Measurements from ENCODE around the gene FAM89A. TPM values are rescaled to one million over a fixed set of nuclear protein-coding genes. Genes with fewer than 3 reads are reported as not detected.
"Not testable (repeated sequence)": the region's sequence is repeated elsewhere in the genome, so short reads cannot be mapped to it uniquely, and the experiment has no call there.

The FAM89A gene
- total RNA-seq, 3 donors from 2014 or later, result 30.7 to 97.1 (median 39.0) TPM

GRCh38 chr1:231027136-231027925 is 12.7 kb downstream of the FAM89A start:
- TF ChIP-seq POLR2AphosphoS5 (IDR thresholded peaks at IDR 0.05) (no peak), CTCF (IDR thresholded peaks at IDR 0.05) (no peak), POLR2A (IDR thresholded peaks at IDR 0.05) (no peak)
- Histone ChIP-seq H3K27me3 (no peaks in the 10 kb centered on the region), H3K4me1 (no peaks in the 10 kb centered on the region), H3K36me3 (no peaks in the 10 kb centered on the region), H3K9me3 (no peaks in the 10 kb centered on the region), H3K4me3 (no peak overlapping the region), H3K27ac (no peak overlapping the region)
- intact Hi-C loops (cut with DNase I; ENCODE audit: low total_unique reads), result no loop called here
- no peak for DNase-seq (ENCODE audit: low spot score in 2 of 2)

- Histone ChIP-seq H3K27me3 (no peaks in the 10 kb centered on the region), H3K4me3 (no peak overlapping the region), H3K27ac (no peak overlapping the region), H3K4me1 (no peaks in the 10 kb centered on the region), H3K9me3 (no peaks in the 10 kb centered on the region), H3K36me3 (no peaks in the 10 kb centered on the region)
- intact Hi-C loops (cut with DNase I; ENCODE audit: low total_unique reads), result no loop called here
- TF ChIP-seq POLR2A (IDR thresholded peaks at IDR 0.05) (no peak), CTCF (IDR thresholded peaks at IDR 0.05) (no peak), POLR2AphosphoS5 (IDR thresholded peaks at IDR 0.05) (no peak)
- DNase-seq (ENCODE audit: low spot score in 2 of 2), result no peak
Measured at GRCh38 chr1:231026576-231026975, 13.5 kb downstream of the FAM89A start.

GRCh38 chr1:231023150-231023549 is 16.9 kb downstream of the FAM89A start:
- intact Hi-C loops (cut with DNase I; ENCODE audit: low total_unique reads), result no loop called here
- TF ChIP-seq POLR2AphosphoS5 (IDR thresholded peaks at IDR 0.05) (no peak), CTCF (IDR thresholded peaks at IDR 0.05) (no peak), POLR2A (IDR thresholded peaks at IDR 0.05) (no peak)
- DNase-seq (ENCODE audit: low spot score in 2 of 2), result no peak
- Histone ChIP-seq H3K4me1 (no peaks in the 10 kb centered on the region), H3K27ac (no peak overlapping the region), H3K9me3 (no peaks in the 10 kb centered on the region), H3K36me3 (no peaks in the 10 kb centered on the region), H3K27me3 (no peaks in the 10 kb centered on the region), H3K4me3 (no peak overlapping the region)

- H3K9me3 ChIP-seq; DNase-seq (ENCODE audit: low spot score in 2 of 2); H3K27ac ChIP-seq; H3K4me1 ChIP-seq; intact Hi-C loops (cut with DNase I; ENCODE audit: low total_unique reads); H3K27me3 ChIP-seq; H3K4me3 ChIP-seq; H3K36me3 ChIP-seq: not testable (repeated sequence)
Measured at GRCh38 chr1:231022543-231022942, 17.5 kb downstream of the FAM89A start.

GRCh38 chr1:231021540-231022031 is 18.5 kb downstream of the FAM89A start:
- H3K27ac ChIP-seq, result no peak overlapping the region

More at GRCh38 chr1:231021540-231022031, 18.5 kb downstream of the FAM89A start:
- TF ChIP-seq POLR2A (IDR thresholded peaks at IDR 0.05) (no peak), CTCF (IDR thresholded peaks at IDR 0.05) (no peak), POLR2AphosphoS5 (IDR thresholded peaks at IDR 0.05) (no peak)
- intact Hi-C loops (cut with DNase I; ENCODE audit: low total_unique reads), result no loop called here
- H3K9me3 ChIP-seq, result no peaks in the 10 kb centered on the region
- no peaks in the 10 kb centered on the region for H3K27me3 ChIP-seq
- H3K4me3 ChIP-seq, result no peak overlapping the region
- H3K4me1 ChIP-seq, result no peaks in the 10 kb centered on the region
- H3K36me3 ChIP-seq, result no peaks in the 10 kb centered on the region
- no peak for DNase-seq (ENCODE audit: low spot score in 2 of 2)

Measured in breast epithelium (tissue), 4 donors.